ENCODE results near the gene CPED1.

GRCh38 chr7:121157885-121158590 lies 169.5 kb downstream of the CPED1 start:
- TF ChIP-seq MXD4 (CRISPR knock-in tag; IDR thresholded peaks at IDR 0.05; ENCODE audit: borderline replicate concordance), result no peak
- no peak for TF ChIP-seq RELA (CRISPR knock-in tag; IDR thresholded peaks at IDR 0.05; ENCODE audit: borderline replicate concordance)
- TF ChIP-seq, protein P1, sequence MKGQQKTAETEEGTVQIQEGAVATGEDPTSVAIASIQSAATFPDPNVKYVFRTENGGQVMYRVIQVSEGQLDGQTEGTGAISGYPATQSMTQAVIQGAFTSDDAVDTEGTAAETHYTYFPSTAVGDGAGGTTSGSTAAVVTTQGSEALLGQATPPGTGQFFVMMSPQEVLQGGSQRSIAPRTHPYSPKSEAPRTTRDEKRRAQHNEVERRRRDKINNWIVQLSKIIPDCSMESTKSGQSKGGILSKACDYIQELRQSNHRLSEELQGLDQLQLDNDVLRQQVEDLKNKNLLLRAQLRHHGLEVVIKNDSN (CRISPR knock-in tag; IDR thresholded peaks at IDR 0.05), result no peak

Data from WTC11 (cell line).